HFFc6 (cell line): ENCODE measurements around the gene ZNF804A. TPM values are rescaled to one million over a fixed set of nuclear protein-coding genes. Genes with fewer than 3 reads are reported as not detected.
"Not testable (repeated sequence)": the region's sequence is repeated elsewhere in the genome, so short reads cannot be mapped to it uniquely, and the experiment has no call there.

Experiments used
- DNase-seq: peaks from one replicate; pipeline ENCODE4 v3.0.0-alpha.2; 2018
- H3K27ac Mint-ChIP-seq: 2 replicates; pipeline ENCODE4 v1.8.0; 2020; ENCODE audit warnings: mild to moderate bottlenecking, mixed read lengths
- H3K27me3 Mint-ChIP-seq: 2 replicates; pipeline ENCODE4 v1.8.0; 2021; ENCODE audit warnings: mild to moderate bottlenecking, moderate library complexity, mixed read lengths; ENCODE audit not compliant: insufficient read depth
- H3K36me3 Mint-ChIP-seq: 2 replicates; pipeline ENCODE4 v1.8.0; 2021; ENCODE audit warnings: low read depth, mixed read lengths
- H3K4me1 Mint-ChIP-seq: 2 replicates; pipeline ENCODE4 v1.8.0; 2020; ENCODE audit warnings: low read depth, mixed read lengths
- H3K4me3 Mint-ChIP-seq: 2 replicates; pipeline ENCODE4 v1.8.0; 2020; ENCODE audit warnings: mild to moderate bottlenecking, moderate library complexity, mixed read lengths
- H3K9me3 Mint-ChIP-seq: 2 replicates; pipeline ENCODE4 v1.8.0; 2020; ENCODE audit warnings: mild to moderate bottlenecking, mixed read lengths
- total RNA-seq, 6 experiments: library from RNA; stranded (reverse); fragmentation: NEBNext Ultra II Directional; extraction: Animal tissue kit (Norgen Biotek cat#: 25700); gene quantifications; 2 replicates in 1 of 6; 3 replicates in 5 of 6; pipeline ENCODE4 v1.2.3, GENCODE V29; 2021
- TF ChIP-seq, protein P1 (sequence below): fragments of 200-600 bp; sonication (generic); IDR thresholded peaks from 2 replicates; pipeline ENCODE4 v1.5.0; 2021; ENCODE audit warnings: antibody characterized with exemption, mild to moderate bottlenecking

The ZNF804A gene
- total RNA-seq, 6 experiments from 2014 or later: 0.03 to 0.13 (median 0.05) TPM; not detected in 1

DNA sequence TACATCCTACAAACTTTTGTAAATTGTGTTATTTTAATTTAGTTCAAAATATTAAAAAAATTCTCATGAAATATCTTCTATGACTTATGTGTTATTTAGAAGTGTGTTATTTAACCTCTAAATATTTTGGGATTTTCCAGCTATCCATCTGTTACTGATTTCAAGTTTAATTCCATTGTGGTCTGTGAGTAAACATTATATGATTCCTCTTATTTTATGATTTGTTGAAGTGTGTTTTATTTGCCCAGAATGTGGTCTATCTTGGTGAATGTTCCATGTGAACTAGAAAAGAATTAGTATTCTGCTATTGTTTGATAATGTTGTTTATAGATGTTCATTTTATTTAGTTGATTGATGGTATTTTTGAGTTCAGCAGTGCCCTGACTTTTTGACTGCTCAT lies 136.0 kb downstream of the ZNF804A start:
- no peak for DNase-seq
- Mint-ChIP-seq H3K36me3 (no peaks in the 10 kb centered on the region), H3K27ac (no peak overlapping the region), H3K9me3 (peaks cover 26% of the 10 kb centered on the region), H3K4me1 (no peaks in the 10 kb centered on the region), H3K27me3 (no peaks in the 10 kb centered on the region), H3K4me3 (no peak overlapping the region)
- TF ChIP-seq, protein P1, sequence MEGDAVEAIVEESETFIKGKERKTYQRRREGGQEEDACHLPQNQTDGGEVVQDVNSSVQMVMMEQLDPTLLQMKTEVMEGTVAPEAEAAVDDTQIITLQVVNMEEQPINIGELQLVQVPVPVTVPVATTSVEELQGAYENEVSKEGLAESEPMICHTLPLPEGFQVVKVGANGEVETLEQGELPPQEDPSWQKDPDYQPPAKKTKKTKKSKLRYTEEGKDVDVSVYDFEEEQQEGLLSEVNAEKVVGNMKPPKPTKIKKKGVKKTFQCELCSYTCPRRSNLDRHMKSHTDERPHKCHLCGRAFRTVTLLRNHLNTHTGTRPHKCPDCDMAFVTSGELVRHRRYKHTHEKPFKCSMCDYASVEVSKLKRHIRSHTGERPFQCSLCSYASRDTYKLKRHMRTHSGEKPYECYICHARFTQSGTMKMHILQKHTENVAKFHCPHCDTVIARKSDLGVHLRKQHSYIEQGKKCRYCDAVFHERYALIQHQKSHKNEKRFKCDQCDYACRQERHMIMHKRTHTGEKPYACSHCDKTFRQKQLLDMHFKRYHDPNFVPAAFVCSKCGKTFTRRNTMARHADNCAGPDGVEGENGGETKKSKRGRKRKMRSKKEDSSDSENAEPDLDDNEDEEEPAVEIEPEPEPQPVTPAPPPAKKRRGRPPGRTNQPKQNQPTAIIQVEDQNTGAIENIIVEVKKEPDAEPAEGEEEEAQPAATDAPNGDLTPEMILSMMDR: no peak

DNA sequence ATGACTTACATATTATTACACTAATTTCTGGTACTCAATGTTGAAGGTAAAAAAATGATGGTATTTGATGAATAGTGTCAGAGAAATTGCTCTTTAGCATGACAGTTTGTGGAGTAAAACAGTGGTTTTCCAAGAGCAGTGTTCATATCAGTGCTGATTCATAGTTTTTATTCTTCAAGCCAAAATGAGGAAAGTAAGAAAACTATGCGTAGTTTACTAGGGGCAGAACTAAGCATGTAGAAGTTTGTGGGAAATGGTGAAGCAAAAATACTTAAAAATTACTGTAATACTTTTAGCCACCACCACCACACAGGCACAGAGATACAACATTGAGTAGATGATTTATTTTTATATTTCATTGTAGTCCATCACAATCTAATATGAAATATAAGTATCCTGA lies 137.3 kb downstream of the ZNF804A start:
- no peaks in the 10 kb centered on the region for H3K36me3 Mint-ChIP-seq
- no peak overlapping the region for H3K27ac Mint-ChIP-seq
- no peak overlapping the region for H3K4me3 Mint-ChIP-seq
- TF ChIP-seq, protein P1: no peak
- H3K9me3 Mint-ChIP-seq: peaks cover 38% of the 10 kb centered on the region
- DNase-seq: no peak
- H3K27me3 Mint-ChIP-seq: no peaks in the 10 kb centered on the region
- no peaks in the 10 kb centered on the region for H3K4me1 Mint-ChIP-seq

DNA sequence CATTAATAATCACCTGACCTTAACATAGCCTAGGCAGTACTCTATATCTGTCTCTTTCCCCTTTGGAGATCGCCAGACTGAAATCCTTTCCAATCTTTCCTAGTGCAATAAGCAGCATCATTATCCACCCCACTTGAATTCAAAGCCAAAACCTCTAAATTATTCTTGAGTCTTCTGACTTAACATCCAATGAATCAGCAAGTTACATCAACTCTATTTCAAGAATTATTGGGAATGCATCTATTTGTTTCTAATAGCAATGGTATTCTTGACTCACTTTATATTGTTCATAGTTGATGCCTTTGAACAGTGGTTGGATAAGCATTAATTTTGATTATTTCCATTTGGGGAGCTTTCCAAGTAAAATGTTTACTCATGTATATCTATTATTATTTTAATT lies 144.8 kb downstream of the ZNF804A start:
- TF ChIP-seq, protein P1: no peak
- H3K4me1 Mint-ChIP-seq: no peaks in the 10 kb centered on the region
- no peak overlapping the region for H3K27ac Mint-ChIP-seq
- H3K9me3 Mint-ChIP-seq: peaks cover 27% of the 10 kb centered on the region
- no peaks in the 10 kb centered on the region for H3K27me3 Mint-ChIP-seq
- H3K36me3 Mint-ChIP-seq: no peaks in the 10 kb centered on the region; the same call in 1 of the 2 replicates
- no peak for DNase-seq
- H3K4me3 Mint-ChIP-seq: no peak overlapping the region

DNA sequence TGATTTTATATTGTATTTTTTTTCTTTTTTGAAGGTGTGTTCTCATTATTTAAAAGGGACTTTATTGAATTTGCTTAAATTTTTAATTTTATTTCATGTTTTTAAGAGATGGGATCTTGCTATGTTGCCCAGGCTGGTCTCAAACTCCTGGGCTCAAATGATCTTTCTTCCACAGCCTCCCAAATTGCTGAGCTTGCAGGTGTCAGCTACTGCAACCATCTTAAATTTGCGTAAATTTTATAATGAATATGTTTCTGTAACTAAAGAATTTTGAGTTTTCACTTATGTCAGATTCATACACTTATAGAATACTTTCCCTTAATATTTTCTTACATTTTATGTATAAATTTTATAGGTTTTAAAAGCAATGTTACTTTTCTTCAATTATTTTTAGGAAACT lies 157.8 kb downstream of the ZNF804A start:
- Mint-ChIP-seq H3K4me1 (no peaks in the 10 kb centered on the region), H3K27me3 (no peaks in the 10 kb centered on the region), H3K36me3 (no peaks in the 10 kb centered on the region), H3K27ac (no peak overlapping the region), H3K4me3 (no peak overlapping the region), H3K9me3 (peaks cover 25% of the 10 kb centered on the region)
- no peak for DNase-seq
- TF ChIP-seq, protein P1: no peak

DNA sequence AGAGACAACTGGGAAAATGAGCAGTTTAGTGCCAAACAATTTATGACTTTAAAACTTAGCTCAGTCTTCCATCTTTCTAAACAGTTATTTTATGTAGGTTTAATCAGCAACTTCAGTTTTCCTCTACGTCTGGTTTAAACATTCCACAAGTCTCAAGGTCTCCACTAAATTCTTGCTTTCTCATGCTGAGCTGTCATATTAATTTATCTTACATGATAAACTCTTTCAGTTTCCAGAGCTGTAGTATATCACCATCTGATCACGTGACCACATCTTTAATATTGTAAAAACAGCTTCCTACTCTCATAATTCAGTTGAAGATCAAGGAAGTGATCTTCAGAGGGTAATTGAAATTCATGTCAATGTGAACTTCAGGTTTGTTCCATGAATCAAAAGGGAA lies 158.6 kb downstream of the ZNF804A start:
- Mint-ChIP-seq H3K27me3 (no peaks in the 10 kb centered on the region), H3K36me3 (no peaks in the 10 kb centered on the region), H3K9me3 (peaks cover 18% of the 10 kb centered on the region), H3K4me1 (no peaks in the 10 kb centered on the region), H3K4me3 (no peak overlapping the region), H3K27ac (no peak overlapping the region)
- no peak for DNase-seq
- TF ChIP-seq, protein P1: no peak

DNA sequence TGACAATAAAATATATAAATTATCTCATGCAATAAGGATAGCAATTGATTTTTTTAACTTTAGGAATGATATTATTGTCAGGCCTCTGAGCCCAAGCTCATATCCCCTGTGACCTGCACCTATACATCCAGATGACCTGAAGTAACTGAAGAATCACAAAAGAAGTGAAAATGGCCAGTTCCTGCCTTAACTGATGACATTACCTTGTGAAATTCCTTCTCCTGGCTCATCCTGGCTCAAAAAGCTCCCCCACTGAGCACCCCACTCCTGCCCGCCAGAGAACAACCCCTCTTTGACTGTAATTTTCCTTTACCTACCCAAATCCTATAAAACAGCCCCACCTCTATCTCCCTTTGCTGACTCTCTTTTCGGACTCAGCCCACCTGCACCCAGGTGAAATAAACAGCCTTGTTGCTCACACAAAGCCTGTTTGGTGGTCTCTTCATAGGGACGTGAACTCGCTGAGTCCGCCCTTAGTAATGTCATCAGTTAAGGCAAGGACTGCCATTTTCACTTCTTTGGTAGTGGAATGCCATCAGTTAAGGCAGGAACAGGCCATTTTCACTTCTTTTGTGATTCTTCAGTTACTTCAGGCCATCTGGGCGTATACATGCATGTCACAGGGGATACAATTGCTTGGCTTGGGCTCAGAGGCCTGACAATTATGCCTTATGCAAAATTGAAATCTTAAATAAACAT lies 161.4 kb downstream of the ZNF804A start:
- not testable (repeated sequence) for H3K27ac Mint-ChIP-seq, H3K4me3 Mint-ChIP-seq, DNase-seq, H3K27me3 Mint-ChIP-seq, H3K36me3 Mint-ChIP-seq, H3K4me1 Mint-ChIP-seq
- peaks cover 33% of the 10 kb centered on the region for H3K9me3 Mint-ChIP-seq
